Activated effector memory CD4-positive, alpha-beta T cell treated with anti-CD3 and anti-CD28 coated beads, Interleukin-2, amount 50 U/mL, for 16 hours (primary cell): ENCODE data around the gene DNAJB12.
"Not testable (repeated sequence)": the region's sequence is repeated elsewhere in the genome, so short reads cannot be mapped to it uniquely, and the experiment has no call there.

Experiments used
- DNase-seq: peaks from one replicate; pipeline ENCODE4 v3.0.0-alpha.2; 2020

The DNAJB12 gene

GRCh38 chr10:72354356-72355213 lies at the start of gene DNAJB12:
Gene DNAJB12, minus strand, starts transcription at chr10:72354919. Its CDS starts 22 bp downstream, at chr10:72354897.
- DNase-seq: peak; percentile 95

- DNase-seq: not testable (repeated sequence)
These were observed 40.9 kb upstream of the DNAJB12 start for GRCh38 chr10:72395581-72395980.

GRCh38 chr10:72392571-72392970 lies 37.9 kb upstream of the DNAJB12 start:
- no peak for DNase-seq

- DNase-seq: no peak
These were observed 36.0 kb upstream of the DNAJB12 start for GRCh38 chr10:72390764-72391163.

GRCh38 chr10:72389716-72390115 lies 35.0 kb upstream of the DNAJB12 start:
- no peak for DNase-seq

- DNase-seq: no peak
These were observed 34.3 kb upstream of the DNAJB12 start for GRCh38 chr10:72389014-72389413.

GRCh38 chr10:72388062-72388461 lies 33.3 kb upstream of the DNAJB12 start:
- no peak for DNase-seq

GRCh38 chr10:72386916-72387586 lies 32.3 kb upstream of the DNAJB12 start:
- DNase-seq: no peak

GRCh38 chr10:72385724-72386123 lies 31.0 kb upstream of the DNAJB12 start:
- DNase-seq: no peak

- DNase-seq: not testable (repeated sequence)
These were observed 30.3 kb upstream of the DNAJB12 start for GRCh38 chr10:72384982-72385381.

GRCh38 chr10:72379776-72380175 lies 25.1 kb upstream of the DNAJB12 start:
- DNase-seq: no peak

GRCh38 chr10:72379062-72379461 lies 24.3 kb upstream of the DNAJB12 start:
- no peak for DNase-seq

GRCh38 chr10:72375585-72375984 lies 20.9 kb upstream of the DNAJB12 start:
- no peak for DNase-seq

- no peak for DNase-seq
These were observed 20.5 kb upstream of the DNAJB12 start for GRCh38 chr10:72375173-72375572.

- DNase-seq: no peak
These were observed 15.5 kb upstream of the DNAJB12 start for GRCh38 chr10:72370201-72370722.

GRCh38 chr10:72367301-72367960 lies 12.7 kb upstream of the DNAJB12 start:
- DNase-seq: no peak

GRCh38 chr10:72365106-72365895 lies 10.6 kb upstream of the DNAJB12 start:
- no peak for DNase-seq

GRCh38 chr10:72364239-72364777 lies 9.6 kb upstream of the DNAJB12 start:
- DNase-seq: peak; percentile 93

GRCh38 chr10:72356987-72357386 lies 2.3 kb upstream of the DNAJB12 start:
- no peak for DNase-seq

- no peak for DNase-seq
These were observed 1.4 kb upstream of the DNAJB12 start for GRCh38 chr10:72356115-72356514.

- no peak for DNase-seq
These were observed 466 bp upstream of the DNAJB12 start for GRCh38 chr10:72355214-72355555.

GRCh38 chr10:72353965-72354355 lies 759 bp downstream of the DNAJB12 start:
- DNase-seq: no peak
